Measurements from ENCODE around the gene ZNF768.

ZNF768 gene

GRCh38 chr16:30474684-30475083 is 51.7 kb downstream of the ZNF768 start:
- no peak for TF ChIP-seq CTCF (IDR thresholded peaks at IDR 0.05)
- no peak overlapping the region for H3K27ac Mint-ChIP-seq
- no peaks in the 10 kb centered on the region for H3K36me3 Mint-ChIP-seq (ENCODE audit: low read depth)
- no peaks in the 10 kb centered on the region for H3K9me3 Mint-ChIP-seq
- no peaks in the 10 kb centered on the region for H3K4me1 Mint-ChIP-seq
- no peak for DNase-seq
- peaks cover 15% of the 10 kb centered on the region for H3K27me3 Mint-ChIP-seq (ENCODE audit: low read depth, poor library complexity)
- H3K4me3 Mint-ChIP-seq, result no peak overlapping the region

- Mint-ChIP-seq H3K27me3 (ENCODE audit: low read depth, poor library complexity) (peaks cover 15% of the 10 kb centered on the region), H3K27ac (no peak overlapping the region), H3K4me3 (no peak overlapping the region), H3K9me3 (no peaks in the 10 kb centered on the region), H3K36me3 (ENCODE audit: low read depth) (no peaks in the 10 kb centered on the region), H3K4me1 (no peaks in the 10 kb centered on the region)
- no peak for DNase-seq
- no peak for TF ChIP-seq CTCF (IDR thresholded peaks at IDR 0.05)
Observed at GRCh38 chr16:30474074-30474452, 52.3 kb downstream of the ZNF768 start.

Measured in nephron progenitor cell (in vitro differentiated cells).